Activated T-cell treated with anti-CD3 and anti-CD28 coated beads for 4 hours (primary cell): ENCODE data around the gene CPN2.

Experiments
- DNase-seq: peaks from one replicate; pipeline ENCODE4 v3.0.0-alpha.2; 2020

The CPN2 gene

GRCh38 chr3:194351080-194351672 is at the start of gene CPN2:
TSS of gene CPN2 (minus strand) at chr3:194351328. CDS start at chr3:194342702, 8,626 bp downstream.
- DNase-seq = no peak

- no peak for DNase-seq
These were observed 48.8 kb upstream of the CPN2 start for GRCh38 chr3:194399874-194400411.

- no peak for DNase-seq
These were observed 48.0 kb upstream of the CPN2 start, which contains the start of gene GP5 for GRCh38 chr3:194399166-194399565. TSS of gene GP5 (minus strand) at chr3:194399266. CDS start at chr3:194398282, 984 bp downstream.

- DNase-seq = no peak
These were observed 46.7 kb upstream of the CPN2 start for GRCh38 chr3:194397757-194398312.

- no peak for DNase-seq
These were observed 46.0 kb upstream of the CPN2 start for GRCh38 chr3:194396859-194397756.

- DNase-seq = no peak
These were observed 45.4 kb upstream of the CPN2 start for GRCh38 chr3:194396539-194396858.

GRCh38 chr3:194395778-194396538 is 44.8 kb upstream of the CPN2 start:
- peak; percentile 60 for DNase-seq

- no peak for DNase-seq
These were observed 44.1 kb upstream of the CPN2 start for GRCh38 chr3:194395212-194395611.

GRCh38 chr3:194392576-194392975 is 41.4 kb upstream of the CPN2 start:
- no peak for DNase-seq

GRCh38 chr3:194390835-194391234 is 39.7 kb upstream of the CPN2 start:
- no peak for DNase-seq

GRCh38 chr3:194389269-194389668 is 38.1 kb upstream of the CPN2 start:
- no peak for DNase-seq

GRCh38 chr3:194387926-194388418 is 36.8 kb upstream of the CPN2 start:
- no peak for DNase-seq

GRCh38 chr3:194387276-194387675 is 36.1 kb upstream of the CPN2 start:
- no peak for DNase-seq

- no peak for DNase-seq
These were observed 35.5 kb upstream of the CPN2 start for GRCh38 chr3:194386648-194387047.

- DNase-seq = no peak
These were observed 34.9 kb upstream of the CPN2 start for GRCh38 chr3:194386066-194386465.

GRCh38 chr3:194384569-194385001 is 33.5 kb upstream of the CPN2 start:
- no peak for DNase-seq

GRCh38 chr3:194384156-194384555 is 33.0 kb upstream of the CPN2 start:
- DNase-seq = no peak

- no peak for DNase-seq
These were observed 32.3 kb upstream of the CPN2 start for GRCh38 chr3:194383276-194383940.

GRCh38 chr3:194382892-194383223 is 31.7 kb upstream of the CPN2 start:
- DNase-seq = no peak

- no peak for DNase-seq
These were observed 31.2 kb upstream of the CPN2 start for GRCh38 chr3:194382196-194382891.

- no peak for DNase-seq
These were observed 30.3 kb upstream of the CPN2 start for GRCh38 chr3:194381460-194381875.

- DNase-seq = no peak
These were observed 29.2 kb upstream of the CPN2 start for GRCh38 chr3:194380326-194380725.
